ENCODE results near the gene TAS1R3. TPM values are rescaled to one million over a fixed set of nuclear protein-coding genes. Genes with fewer than 3 reads are reported as not detected.
A peak's percentile ranks its signal among the peaks of the same experiment; 100 is the strongest.

TAS1R3 gene
- total RNA-seq, 3 donors from 2014 or later (not counting 1 experiment from before 2014, with no cell fraction given), result 0.66 to 1.4 (median 1.3) TPM

DNA sequence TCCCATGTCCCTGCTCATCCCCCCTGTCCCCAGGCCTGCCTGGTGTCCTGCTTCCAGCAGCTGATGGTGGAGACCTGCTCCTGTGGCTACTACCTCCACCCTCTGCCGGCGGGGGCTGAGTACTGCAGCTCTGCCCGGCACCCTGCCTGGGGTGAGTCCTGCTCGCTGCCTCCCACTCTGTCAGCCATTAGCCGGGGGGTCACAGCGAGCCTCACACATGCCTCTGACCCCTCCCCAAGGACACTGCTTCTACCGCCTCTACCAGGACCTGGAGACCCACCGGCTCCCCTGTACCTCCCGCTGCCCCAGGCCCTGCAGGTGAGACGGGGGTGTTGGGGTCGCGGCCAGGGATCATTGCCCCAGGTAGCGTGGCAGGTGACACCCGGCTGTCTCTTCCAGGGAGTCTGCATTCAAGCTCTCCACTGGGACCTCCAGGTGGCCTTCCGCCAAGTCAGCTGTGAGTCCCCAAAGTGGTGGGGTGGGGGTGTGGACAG, 40.8 kb upstream of the TAS1R3 start:
- H3K27ac Mint-ChIP-seq, result peak overlapping the region in 1 of 2 donors; percentile 24
- H3K27me3 Mint-ChIP-seq (ENCODE audit: low read depth in 2 of 2), result peaks cover 0 to 3% of the 10 kb centered on the region in 2 donors
- WGBS (ENCODE audit: insufficient coverage), result 68% methylated on average over 14 of the region's 15 CpGs
- H3K4me1 Mint-ChIP-seq, result peaks cover 0 to 5% of the 10 kb centered on the region in 2 donors
- Histone ChIP-seq H3K36me3 (ENCODE audit: control insufficient read depth, insufficient read depth, low read length) (no peaks in the 10 kb centered on the region), H3K27me3 (ENCODE audit: control insufficient read depth, insufficient read depth, low read length) (no peaks in the 10 kb centered on the region), H3K9me3 (ENCODE audit: control insufficient read depth, insufficient read depth, low read length) (no peaks in the 10 kb centered on the region), H3K4me1 (ENCODE audit: control insufficient read depth, insufficient read depth, low read length) (no peaks in the 10 kb centered on the region), H3K4me3 (ENCODE audit: low read length) (no peak overlapping the region), H3K27ac (ENCODE audit: low read length) (no peak overlapping the region)
- DNase-seq, result peak; percentile 68 to 75
- no peak overlapping the region for H3K4me3 Mint-ChIP-seq
- H3K36me3 Mint-ChIP-seq, result no peaks in the 10 kb centered on the region
- intact Hi-C loops (cut with micrococcal nuclease), result loop anchor here (2.0 to 5.0 kb wide), 2 partner anchors 167 to 308 kb away; partner anchors contain the start of gene PERM1
- H3K9me3 Mint-ChIP-seq, result no peaks in the 10 kb centered on the region
- TF ChIP-seq CTCF (IDR thresholded peaks at IDR 0.05), result peak; percentile 54
- peak; percentile 41 to 92 (median 70) for ATAC-seq

DNA sequence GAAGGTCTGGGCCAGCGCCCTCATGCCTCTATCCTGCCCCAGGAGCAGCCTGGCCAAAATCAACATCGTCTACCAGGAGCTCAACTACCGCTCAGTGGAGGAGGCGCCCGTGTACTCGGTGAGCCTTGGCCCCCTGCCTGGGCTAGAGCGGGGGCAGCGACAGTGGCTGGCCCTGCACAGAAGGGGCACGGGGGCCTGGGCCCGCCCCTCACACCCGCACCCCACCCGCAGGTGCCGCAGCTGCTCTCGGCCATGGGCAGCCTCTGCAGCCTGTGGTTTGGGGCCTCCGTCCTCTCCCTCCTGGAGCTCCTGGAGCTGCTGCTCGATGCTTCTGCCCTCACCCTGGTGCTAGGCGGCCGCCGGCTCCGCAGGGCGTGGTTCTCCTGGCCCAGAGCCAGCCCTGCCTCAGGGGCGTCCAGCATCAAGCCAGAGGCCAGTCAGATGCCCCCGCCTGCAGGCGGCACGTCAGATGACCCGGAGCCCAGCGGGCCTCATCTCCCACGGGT, 40.0 kb upstream of the TAS1R3 start:
- no peaks in the 10 kb centered on the region for H3K9me3 Mint-ChIP-seq
- Histone ChIP-seq H3K27ac (ENCODE audit: low read length) (no peak overlapping the region), H3K9me3 (ENCODE audit: control insufficient read depth, insufficient read depth, low read length) (no peaks in the 10 kb centered on the region), H3K36me3 (ENCODE audit: control insufficient read depth, insufficient read depth, low read length) (no peaks in the 10 kb centered on the region), H3K4me1 (ENCODE audit: control insufficient read depth, insufficient read depth, low read length) (no peaks in the 10 kb centered on the region), H3K4me3 (ENCODE audit: low read length) (no peak overlapping the region), H3K27me3 (ENCODE audit: control insufficient read depth, insufficient read depth, low read length) (no peaks in the 10 kb centered on the region)
- DNase-seq (no peak), ATAC-seq (no peak)
- peaks cover 0 to 5% of the 10 kb centered on the region in 2 donors for H3K4me1 Mint-ChIP-seq
- no peak overlapping the region for H3K4me3 Mint-ChIP-seq
- TF ChIP-seq CTCF (IDR thresholded peaks at IDR 0.05), result no peak
- intact Hi-C loops (cut with micrococcal nuclease), result loop anchor here (2.0 to 5.0 kb wide), 2 partner anchors 168 to 309 kb away; partner anchors contain the start of gene PERM1
- H3K36me3 Mint-ChIP-seq, result no peaks in the 10 kb centered on the region
- H3K27me3 Mint-ChIP-seq (ENCODE audit: low read depth in 2 of 2), result peaks cover 0 to 3% of the 10 kb centered on the region in 2 donors
- no peak overlapping the region for H3K27ac Mint-ChIP-seq
- WGBS (ENCODE audit: insufficient coverage), result 87% methylated on average over 28 of the region's 28 CpGs

DNA sequence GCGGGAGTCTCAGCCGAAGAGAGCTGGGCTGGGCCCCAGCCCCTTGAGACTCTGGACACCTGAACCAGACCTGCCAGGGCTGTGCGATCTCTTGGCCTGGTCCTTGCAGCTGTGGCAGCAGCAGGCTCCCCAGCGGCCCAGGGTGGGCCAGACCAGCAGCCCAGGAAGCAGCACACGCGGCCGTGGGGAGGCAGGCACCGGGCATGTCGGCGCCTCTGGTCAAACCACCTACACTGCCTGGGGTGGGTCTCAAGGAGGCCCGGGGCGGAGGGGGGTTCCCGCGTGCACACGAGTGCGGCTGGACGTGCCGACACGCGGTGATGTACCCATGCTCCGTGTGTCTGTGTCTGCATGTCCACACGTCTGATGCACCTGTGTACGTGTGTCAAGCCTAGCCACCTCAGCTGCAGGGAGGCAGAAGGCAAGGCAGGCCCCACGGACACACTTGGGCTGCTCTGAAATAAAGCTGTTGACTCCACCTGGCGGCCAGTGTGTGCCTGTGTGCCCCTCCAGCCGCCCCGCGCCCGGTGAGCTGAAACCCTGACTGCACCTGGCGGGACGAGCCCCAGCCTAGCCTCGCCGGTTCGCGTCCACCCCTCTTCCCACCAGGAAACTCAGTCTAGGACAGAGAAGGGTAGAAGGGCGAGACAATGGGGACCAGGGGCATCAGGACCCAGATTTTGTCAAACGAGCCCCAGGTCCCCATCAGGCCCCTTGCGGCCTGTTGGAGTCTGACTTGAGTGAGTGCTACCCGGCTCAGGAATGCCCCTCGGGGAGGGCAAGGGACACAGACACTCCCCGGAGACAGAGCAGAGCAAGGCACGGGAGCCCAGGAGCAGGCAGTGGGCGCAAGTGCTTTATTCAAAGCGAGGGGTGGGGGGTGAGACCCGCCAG, 39.3 kb upstream of the TAS1R3 start:
- Histone ChIP-seq H3K4me1 (ENCODE audit: control insufficient read depth, insufficient read depth, low read length) (no peaks in the 10 kb centered on the region), H3K4me3 (ENCODE audit: low read length) (no peak overlapping the region), H3K27ac (ENCODE audit: low read length) (no peak overlapping the region), H3K9me3 (ENCODE audit: control insufficient read depth, insufficient read depth, low read length) (no peaks in the 10 kb centered on the region), H3K36me3 (ENCODE audit: control insufficient read depth, insufficient read depth, low read length) (no peaks in the 10 kb centered on the region), H3K27me3 (ENCODE audit: control insufficient read depth, insufficient read depth, low read length) (no peaks in the 10 kb centered on the region)
- WGBS (ENCODE audit: insufficient coverage), result 66% methylated on average over 45 of the region's 45 CpGs
- Mint-ChIP-seq H3K27ac (no peak overlapping the region), H3K4me3 (no peak overlapping the region), H3K9me3 (no peaks in the 10 kb centered on the region), H3K36me3 (no peaks in the 10 kb centered on the region), H3K27me3 (ENCODE audit: low read depth in 2 of 2) (peaks cover 0 to 3% of the 10 kb centered on the region in 2 donors), H3K4me1 (peaks cover 0 to 5% of the 10 kb centered on the region in 2 donors)
- DNase-seq (peak; percentile 56 to 84), ATAC-seq (peak in 2 of 3 donors; percentile 77 to 82)
- intact Hi-C loops (cut with micrococcal nuclease), result loop anchor here (2.0 to 5.0 kb wide), 2 partner anchors 169 to 309 kb away; partner anchors contain the start of gene PERM1
- TF ChIP-seq CTCF (IDR thresholded peaks at IDR 0.05), result peak; percentile 57

All from natural killer cell (primary cell).